ENCODE results near the gene KIF15. TPM values are rescaled to one million over a fixed set of nuclear protein-coding genes. Genes with fewer than 3 reads are reported as not detected.

Gene KIF15
- total RNA-seq, 1 donor from 2014 or later = 0.64 TPM

DNA sequence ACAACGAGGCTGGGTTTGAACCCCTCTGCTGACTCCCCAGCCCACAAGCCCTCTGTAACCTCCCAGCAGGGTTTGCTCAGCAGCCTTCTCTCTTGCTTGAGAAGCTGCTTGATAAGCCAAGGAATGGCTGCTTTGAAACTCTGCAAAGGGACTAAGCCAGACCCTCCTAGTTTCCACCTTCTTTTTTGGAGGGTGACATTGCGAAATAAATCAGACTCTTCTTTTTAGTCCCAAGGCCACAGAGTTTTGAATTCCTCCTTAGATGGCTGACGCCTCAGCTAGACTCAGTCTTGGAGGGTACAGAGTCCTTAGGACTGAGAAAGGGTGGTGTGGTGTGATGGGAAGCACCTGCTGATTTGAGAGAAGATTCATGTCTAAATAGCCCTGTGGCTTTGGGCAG, 114.0 kb downstream of the KIF15 start:
- Histone ChIP-seq H3K36me3 (no peaks in the 10 kb centered on the region), H3K27ac (no peak overlapping the region), H3K27me3 (no peaks in the 10 kb centered on the region), H3K4me3 (no peak overlapping the region), H3K9me3 (no peaks in the 10 kb centered on the region), H3K4me1 (no peaks in the 10 kb centered on the region)
- intact Hi-C loops (cut with DNase I) = no loop called here
- TF ChIP-seq, protein P1, sequence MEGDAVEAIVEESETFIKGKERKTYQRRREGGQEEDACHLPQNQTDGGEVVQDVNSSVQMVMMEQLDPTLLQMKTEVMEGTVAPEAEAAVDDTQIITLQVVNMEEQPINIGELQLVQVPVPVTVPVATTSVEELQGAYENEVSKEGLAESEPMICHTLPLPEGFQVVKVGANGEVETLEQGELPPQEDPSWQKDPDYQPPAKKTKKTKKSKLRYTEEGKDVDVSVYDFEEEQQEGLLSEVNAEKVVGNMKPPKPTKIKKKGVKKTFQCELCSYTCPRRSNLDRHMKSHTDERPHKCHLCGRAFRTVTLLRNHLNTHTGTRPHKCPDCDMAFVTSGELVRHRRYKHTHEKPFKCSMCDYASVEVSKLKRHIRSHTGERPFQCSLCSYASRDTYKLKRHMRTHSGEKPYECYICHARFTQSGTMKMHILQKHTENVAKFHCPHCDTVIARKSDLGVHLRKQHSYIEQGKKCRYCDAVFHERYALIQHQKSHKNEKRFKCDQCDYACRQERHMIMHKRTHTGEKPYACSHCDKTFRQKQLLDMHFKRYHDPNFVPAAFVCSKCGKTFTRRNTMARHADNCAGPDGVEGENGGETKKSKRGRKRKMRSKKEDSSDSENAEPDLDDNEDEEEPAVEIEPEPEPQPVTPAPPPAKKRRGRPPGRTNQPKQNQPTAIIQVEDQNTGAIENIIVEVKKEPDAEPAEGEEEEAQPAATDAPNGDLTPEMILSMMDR (IDR thresholded peaks at IDR 0.05) = no peak
- DNase-seq (ENCODE audit: low spot score in 2 of 2) = no peak

GRCh38 chr3:44877333-44877732, 115.7 kb downstream of the KIF15 start:
- no peak overlapping the region for H3K27ac ChIP-seq
- no peaks in the 10 kb centered on the region for H3K27me3 ChIP-seq
- DNase-seq (ENCODE audit: low spot score in 2 of 2) = no peak
- H3K4me3 ChIP-seq = no peak overlapping the region
- H3K9me3 ChIP-seq = no peaks in the 10 kb centered on the region
- intact Hi-C loops (cut with DNase I) = no loop called here
- TF ChIP-seq, protein P1 (IDR thresholded peaks at IDR 0.05) = no peak
- no peaks in the 10 kb centered on the region for H3K4me1 ChIP-seq
- H3K36me3 ChIP-seq = no peaks in the 10 kb centered on the region

GRCh38 chr3:44880284-44880683, 118.7 kb downstream of the KIF15 start:
- H3K36me3 ChIP-seq = no peaks in the 10 kb centered on the region
- H3K4me1 ChIP-seq = peaks cover 0 to 16% of the 10 kb centered on the region in 2 donors
- H3K27me3 ChIP-seq = no peaks in the 10 kb centered on the region
- intact Hi-C loops (cut with DNase I) = no loop called here
- TF ChIP-seq, protein P1 (IDR thresholded peaks at IDR 0.05) = no peak
- no peak overlapping the region for H3K27ac ChIP-seq
- peak in 1 of 2 donors; percentile 2 for DNase-seq (ENCODE audit: low spot score in 2 of 2)
- no peaks in the 10 kb centered on the region for H3K9me3 ChIP-seq
- H3K4me3 ChIP-seq = no peak overlapping the region

- H3K27ac ChIP-seq = no peak overlapping the region
- H3K4me3 ChIP-seq = no peak overlapping the region
- intact Hi-C loops (cut with DNase I) = no loop called here
- no peaks in the 10 kb centered on the region for H3K9me3 ChIP-seq
- peaks cover 0 to 17% of the 10 kb centered on the region in 2 donors for H3K4me1 ChIP-seq
- TF ChIP-seq, protein P1 (IDR thresholded peaks at IDR 0.05) = no peak
- DNase-seq (ENCODE audit: low spot score in 2 of 2) = peak in 1 of 2 donors; percentile 27
- no peaks in the 10 kb centered on the region for H3K27me3 ChIP-seq
- H3K36me3 ChIP-seq = no peaks in the 10 kb centered on the region
Observed at GRCh38 chr3:44883213-44883955, 121.8 kb downstream of the KIF15 start.

GRCh38 chr3:44883999-44884431, 122.4 kb downstream of the KIF15 start:
- peak in 1 of 2 donors; percentile 38 for DNase-seq (ENCODE audit: low spot score in 2 of 2)
- intact Hi-C loops (cut with DNase I) = no loop called here
- Histone ChIP-seq H3K27ac (no peak overlapping the region), H3K36me3 (no peaks in the 10 kb centered on the region), H3K9me3 (no peaks in the 10 kb centered on the region), H3K4me3 (no peak overlapping the region), H3K27me3 (no peaks in the 10 kb centered on the region), H3K4me1 (peaks cover 0 to 17% of the 10 kb centered on the region in 2 donors)
- TF ChIP-seq, protein P1 (IDR thresholded peaks at IDR 0.05) = no peak
